ENCODE measurements around the gene HBB. TPM values are rescaled to one million over a fixed set of nuclear protein-coding genes. Genes with fewer than 3 reads are reported as not detected.

Gene HBB
- polyA plus RNA-seq, 1 donor from 2014 or later, result 60.1 TPM

DNA sequence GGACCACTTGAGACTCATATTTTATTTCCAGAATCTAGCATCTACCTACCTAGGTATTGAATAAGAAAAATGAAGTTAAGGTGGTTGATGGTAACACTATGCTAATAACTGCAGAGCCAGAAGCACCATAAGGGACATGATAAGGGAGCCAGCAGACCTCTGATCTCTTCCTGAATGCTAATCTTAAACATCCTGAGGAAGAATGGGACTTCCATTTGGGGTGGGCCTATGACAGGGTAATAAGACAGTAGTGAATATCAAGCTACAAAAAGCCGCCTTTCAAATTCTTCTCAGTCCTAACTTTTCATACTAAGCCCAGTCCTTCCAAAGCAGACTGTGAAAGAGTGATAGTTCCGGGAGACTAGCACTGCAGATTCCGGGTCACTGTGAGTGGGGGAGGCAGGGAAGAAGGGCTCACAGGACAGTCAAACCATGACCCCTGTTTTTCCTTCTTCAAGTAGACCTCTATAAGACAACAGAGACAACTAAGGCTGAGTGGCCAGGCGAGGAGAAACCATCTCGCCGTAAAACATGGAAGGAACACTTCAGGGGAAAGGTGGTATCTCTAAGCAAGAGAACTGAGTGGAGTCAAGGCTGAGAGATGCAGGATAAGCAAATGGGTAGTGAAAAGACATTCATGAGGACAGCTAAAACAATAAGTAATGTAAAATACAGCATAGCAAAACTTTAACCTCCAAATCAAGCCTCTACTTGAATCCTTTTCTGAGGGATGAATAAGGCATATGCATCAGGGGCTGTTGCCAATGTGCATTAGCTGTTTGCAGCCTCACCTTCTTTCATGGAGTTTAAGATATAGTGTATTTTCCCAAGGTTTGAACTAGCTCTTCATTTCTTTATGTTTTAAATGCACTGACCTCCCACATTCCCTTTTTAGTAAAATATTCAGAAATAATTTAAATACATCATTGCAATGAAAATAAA is 2.1 kb downstream of the HBB start:
- no peak overlapping the region for H3K4me3 Mint-ChIP-seq
- H3K36me3 Mint-ChIP-seq, result no peaks in the 10 kb centered on the region
- H3K27me3 Mint-ChIP-seq, result peaks cover 2% of the 10 kb centered on the region
- no peak overlapping the region for H3K27ac Mint-ChIP-seq
- H3K4me1 Mint-ChIP-seq, result no peaks in the 10 kb centered on the region
- no peaks in the 10 kb centered on the region for H3K9me3 Mint-ChIP-seq

GRCh38 chr11:5223686-5224085 is 3.2 kb downstream of the HBB start:
- Mint-ChIP-seq H3K27me3 (peaks cover 2% of the 10 kb centered on the region), H3K27ac (no peak overlapping the region), H3K36me3 (no peaks in the 10 kb centered on the region), H3K9me3 (no peaks in the 10 kb centered on the region), H3K4me3 (no peak overlapping the region), H3K4me1 (no peaks in the 10 kb centered on the region)

- Mint-ChIP-seq H3K4me1 (no peaks in the 10 kb centered on the region), H3K27ac (no peak overlapping the region), H3K36me3 (no peaks in the 10 kb centered on the region), H3K4me3 (no peak overlapping the region), H3K9me3 (no peaks in the 10 kb centered on the region), H3K27me3 (peaks cover 2% of the 10 kb centered on the region)
These were observed 3.7 kb downstream of the HBB start for GRCh38 chr11:5223146-5223545.

GRCh38 chr11:5210376-5210885 is 16.4 kb downstream of the HBB start:
- H3K27ac Mint-ChIP-seq, result no peak overlapping the region
- H3K4me3 Mint-ChIP-seq, result no peak overlapping the region
- H3K4me1 Mint-ChIP-seq, result no peaks in the 10 kb centered on the region
- peaks cover 0 to 9% (median 3%) of the 10 kb centered on the region in 3 donors for H3K9me3 Mint-ChIP-seq
- H3K27me3 Mint-ChIP-seq, result no peaks in the 10 kb centered on the region
- H3K36me3 Mint-ChIP-seq, result peaks cover 1% of the 10 kb centered on the region

- Mint-ChIP-seq H3K27me3 (no peaks in the 10 kb centered on the region), H3K36me3 (no peaks in the 10 kb centered on the region), H3K4me1 (no peaks in the 10 kb centered on the region), H3K27ac (no peak overlapping the region), H3K9me3 (peaks cover 0 to 3% (median 0%) of the 10 kb centered on the region in 3 donors), H3K4me3 (no peak overlapping the region)
These were observed 22.1 kb downstream of the HBB start for GRCh38 chr11:5204787-5205186.

DNA sequence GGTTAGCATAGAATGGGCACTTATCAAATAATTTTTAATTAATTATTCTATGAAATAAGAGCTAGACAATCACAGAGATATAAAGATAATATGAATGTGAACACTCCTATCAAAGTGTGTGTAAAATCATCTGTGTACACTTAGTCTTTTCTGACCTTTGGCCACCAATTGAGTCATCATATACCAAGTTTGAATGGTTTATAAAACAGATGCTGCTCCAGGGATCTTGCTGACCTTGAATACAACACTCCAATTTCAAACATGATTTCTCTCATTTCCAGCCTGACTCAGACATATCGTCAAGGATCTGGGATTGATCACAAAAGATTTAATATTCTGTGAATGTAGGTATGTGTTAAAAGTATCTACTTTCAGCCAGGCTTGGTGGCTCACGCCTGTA is 23.5 kb downstream of the HBB start:
- Mint-ChIP-seq H3K27me3 (no peaks in the 10 kb centered on the region), H3K36me3 (no peaks in the 10 kb centered on the region), H3K27ac (no peak overlapping the region), H3K9me3 (peaks cover 0 to 3% (median 0%) of the 10 kb centered on the region in 3 donors), H3K4me3 (no peak overlapping the region), H3K4me1 (no peaks in the 10 kb centered on the region)

- H3K36me3 Mint-ChIP-seq, result peaks cover 2% of the 10 kb centered on the region
- no peaks in the 10 kb centered on the region for H3K4me1 Mint-ChIP-seq
- H3K9me3 Mint-ChIP-seq, result peaks cover 0 to 3% (median 0%) of the 10 kb centered on the region in 3 donors
- H3K27me3 Mint-ChIP-seq, result no peaks in the 10 kb centered on the region
- H3K4me3 Mint-ChIP-seq, result no peak within 1 kb of the TSS
- no peak within 1 kb of the TSS for H3K27ac Mint-ChIP-seq
These were observed 26.3 kb downstream of the HBB start, which contains the start of gene OR51V1 for GRCh38 chr11:5200582-5200981. TSS of gene OR51V1 (minus strand) at chr11:5200682. CDS start at chr11:5200682, 0 bp downstream.

- peak overlapping the region in 1 of 3 donors; percentile 80 for H3K27ac Mint-ChIP-seq
- H3K27me3 Mint-ChIP-seq, result no peaks in the 10 kb centered on the region
- no peak overlapping the region for H3K4me3 Mint-ChIP-seq
- peaks cover 2% of the 10 kb centered on the region for H3K36me3 Mint-ChIP-seq
- no peaks in the 10 kb centered on the region for H3K4me1 Mint-ChIP-seq
- peaks cover 0 to 3% (median 3%) of the 10 kb centered on the region in 3 donors for H3K9me3 Mint-ChIP-seq
These were observed 28.6 kb downstream of the HBB start for GRCh38 chr11:5198285-5198684.

GRCh38 chr11:5197536-5197935 is 29.3 kb downstream of the HBB start:
- Mint-ChIP-seq H3K36me3 (peaks cover 2% of the 10 kb centered on the region), H3K4me1 (no peaks in the 10 kb centered on the region), H3K9me3 (peaks cover 2 to 3% (median 3%) of the 10 kb centered on the region in 3 donors), H3K4me3 (no peak overlapping the region), H3K27ac (peak overlapping the region in 1 of 3 donors; percentile 80), H3K27me3 (no peaks in the 10 kb centered on the region)

- Mint-ChIP-seq H3K4me3 (no peak overlapping the region), H3K4me1 (no peaks in the 10 kb centered on the region), H3K36me3 (peaks cover 2% of the 10 kb centered on the region), H3K9me3 (peaks cover 1 to 4% (median 3%) of the 10 kb centered on the region in 3 donors), H3K27ac (no peak overlapping the region), H3K27me3 (no peaks in the 10 kb centered on the region)
These were observed 30.1 kb downstream of the HBB start for GRCh38 chr11:5196731-5197130.

DNA sequence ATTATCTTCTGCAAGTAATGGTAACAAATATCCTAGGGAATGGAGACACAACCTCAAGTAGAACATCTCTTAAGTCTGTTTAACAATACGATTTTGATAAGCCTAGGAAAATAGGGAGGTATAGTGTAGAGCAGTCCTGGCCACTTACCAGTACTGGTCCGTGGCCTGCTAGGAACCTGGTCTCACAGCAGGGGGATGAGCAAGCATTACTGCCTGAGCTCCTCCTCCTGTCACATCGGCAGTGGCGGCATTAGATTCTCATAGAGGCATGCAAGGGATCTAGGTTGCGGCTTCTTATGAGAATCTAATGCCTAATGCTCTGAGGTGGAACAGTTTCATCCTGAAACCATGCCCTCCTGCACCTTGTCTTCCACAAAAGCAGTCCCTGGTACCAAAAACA is 30.8 kb downstream of the HBB start:
- Mint-ChIP-seq H3K36me3 (peaks cover 2% of the 10 kb centered on the region), H3K4me1 (no peaks in the 10 kb centered on the region)

DNA sequence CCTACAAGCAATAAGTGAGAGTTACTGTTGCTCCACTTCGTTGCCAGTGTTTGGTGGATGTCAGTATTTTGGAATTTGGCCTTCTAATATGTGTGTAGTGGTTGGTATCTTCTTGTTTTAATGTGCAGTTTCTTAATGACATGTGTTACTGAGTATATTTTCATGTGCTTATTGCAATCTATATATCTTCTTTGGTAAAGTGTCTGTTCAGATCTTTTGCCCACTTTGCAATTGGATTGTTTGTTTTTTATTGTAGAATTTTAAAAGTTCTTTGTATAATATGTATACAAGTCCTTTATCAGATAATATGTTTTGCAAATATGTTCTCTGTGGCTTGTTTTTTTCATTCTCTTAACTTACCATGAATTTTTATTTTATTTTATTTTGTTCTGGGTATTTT is 34.1 kb downstream of the HBB start:
- H3K27me3 Mint-ChIP-seq, result no peaks in the 10 kb centered on the region
- no peak overlapping the region for H3K27ac Mint-ChIP-seq
- H3K36me3 Mint-ChIP-seq, result peaks cover 2% of the 10 kb centered on the region
- no peaks in the 10 kb centered on the region for H3K4me1 Mint-ChIP-seq
- peak overlapping the region in 1 of 4 donors; percentile 12 for H3K4me3 Mint-ChIP-seq
- peaks cover 5 to 15% (median 8%) of the 10 kb centered on the region in 3 donors for H3K9me3 Mint-ChIP-seq

More for the DNA sequence above, 30.8 kb downstream of the HBB start:
- H3K27ac Mint-ChIP-seq, result no peak overlapping the region
- peaks cover 2 to 7% (median 3%) of the 10 kb centered on the region in 3 donors for H3K9me3 Mint-ChIP-seq
- no peaks in the 10 kb centered on the region for H3K27me3 Mint-ChIP-seq
- H3K4me3 Mint-ChIP-seq, result no peak overlapping the region

DNA sequence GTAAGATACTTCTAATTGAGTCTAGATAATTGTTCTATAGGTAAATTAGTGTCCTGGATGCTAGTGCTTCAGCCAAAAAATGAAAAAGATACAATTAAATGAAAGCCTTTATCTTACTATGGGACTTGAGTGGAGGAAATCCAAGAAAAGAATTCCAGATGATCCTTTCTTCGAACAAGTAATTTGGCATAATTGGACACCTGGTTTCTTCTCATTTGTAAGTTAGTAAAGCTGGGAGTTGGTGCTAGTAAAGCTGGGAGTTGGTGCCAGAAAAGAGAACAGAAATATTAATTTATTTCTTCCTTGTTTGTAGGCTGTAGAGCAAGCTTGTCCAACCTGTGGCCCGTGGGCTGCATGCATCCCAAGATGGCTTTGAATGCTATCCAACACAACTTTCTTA is 38.7 kb downstream of the HBB start:
- Mint-ChIP-seq H3K4me1 (no peaks in the 10 kb centered on the region), H3K27me3 (peaks cover 1% of the 10 kb centered on the region), H3K4me3 (no peak overlapping the region), H3K9me3 (peaks cover 5 to 15% (median 5%) of the 10 kb centered on the region in 3 donors), H3K36me3 (no peaks in the 10 kb centered on the region), H3K27ac (no peak overlapping the region)

- no peak overlapping the region for H3K27ac Mint-ChIP-seq
- peaks cover 0 to 2% (median 0%) of the 10 kb centered on the region in 3 donors for H3K9me3 Mint-ChIP-seq
These were observed 48.6 kb downstream of the HBB start for GRCh38 chr11:5178046-5178837.

More at GRCh38 chr11:5178046-5178837, 48.6 kb downstream of the HBB start:
- H3K4me3 Mint-ChIP-seq, result no peak overlapping the region
- no peaks in the 10 kb centered on the region for H3K27me3 Mint-ChIP-seq
- peaks cover 2% of the 10 kb centered on the region for H3K36me3 Mint-ChIP-seq
- no peaks in the 10 kb centered on the region for H3K4me1 Mint-ChIP-seq

All from IgD-negative memory B cell (primary cell).